NCI-H510A (cell line): ENCODE results near the gene VHLL.

Experiments
- DNase-seq: peaks from one replicate; lab custom pipeline; 2025; lab: John Stamatoyannopoulos, UW

The VHLL gene

GRCh38 chr1:156291226-156292061 is 7.7 kb downstream of the VHLL start:
- peak; percentile 55 for DNase-seq

GRCh38 chr1:156289857-156290256 is 9.2 kb downstream of the VHLL start:
- DNase-seq: no peak

GRCh38 chr1:156286061-156286460 is 13.0 kb downstream of the VHLL start:
- no peak for DNase-seq

GRCh38 chr1:156285437-156285836 is 13.7 kb downstream of the VHLL start:
- no peak for DNase-seq

GRCh38 chr1:156284757-156285156 is 14.3 kb downstream of the VHLL start:
- DNase-seq: no peak

GRCh38 chr1:156284112-156284511 is 15.0 kb downstream of the VHLL start, which contains the start of gene TMEM79:
Gene TMEM79 (plus strand): TSS chr1:156284325. CDS start chr1:156285227, 902 bp downstream.
- DNase-seq: peak; percentile 85

GRCh38 chr1:156283521-156283920 is 15.6 kb downstream of the VHLL start:
- no peak for DNase-seq

GRCh38 chr1:156282479-156283222 is 16.5 kb downstream of the VHLL start, which contains the start of gene SMG5:
Gene SMG5 (minus strand): TSS chr1:156282825. CDS start chr1:156282680, 145 bp downstream.
- peak; percentile 99 for DNase-seq

GRCh38 chr1:156281693-156282478 is 17.2 kb downstream of the VHLL start:
- DNase-seq: peak; percentile 57

- no peak for DNase-seq
These were observed 17.8 kb downstream of the VHLL start for GRCh38 chr1:156281281-156281680.

- DNase-seq: no peak
These were observed 19.3 kb downstream of the VHLL start for GRCh38 chr1:156279837-156280236.

GRCh38 chr1:156276966-156277381 is 22.1 kb downstream of the VHLL start:
- DNase-seq: no peak

- DNase-seq: no peak
These were observed 22.6 kb downstream of the VHLL start for GRCh38 chr1:156276532-156276931.

- DNase-seq: no peak
These were observed 28.8 kb downstream of the VHLL start for GRCh38 chr1:156270314-156270713.

- no peak for DNase-seq
These were observed 30.8 kb downstream of the VHLL start for GRCh38 chr1:156268336-156268735.

- no peak for DNase-seq
These were observed 33.1 kb downstream of the VHLL start for GRCh38 chr1:156266051-156266450.

GRCh38 chr1:156263288-156263655 is 35.8 kb downstream of the VHLL start:
- no peak for DNase-seq

- no peak for DNase-seq
These were observed 36.4 kb downstream of the VHLL start for GRCh38 chr1:156262461-156263287.

GRCh38 chr1:156260896-156261295 is 38.2 kb downstream of the VHLL start:
- no peak for DNase-seq

- DNase-seq: no peak
These were observed 39.3 kb downstream of the VHLL start for GRCh38 chr1:156259805-156260204.

GRCh38 chr1:156258859-156259258 is 40.2 kb downstream of the VHLL start:
- no peak for DNase-seq
